Tibial nerve (tissue), 4 donors: ENCODE measurements around the gene CCDC106. TPM values are rescaled to one million over a fixed set of nuclear protein-coding genes. Genes with fewer than 3 reads are reported as not detected.

Experiments used
- DNase-seq, 2 donors: peaks; one replicate each; pipeline ENCODE4 v3.0.0-alpha.2; 2019; ENCODE audit warnings: low spot score in 2 of 2
- H3K27ac ChIP-seq, 4 donors: fragments of 200-600 bp; sonication (generic) in 3 of 4; one replicate each; pipeline ENCODE4 v1.5.1; 2017 to 2019; ENCODE audit warnings: mild to moderate bottlenecking in 1 of 4
- H3K27me3 ChIP-seq, 2 donors: fragments of 200-600 bp; sonication (generic) in 1 of 2; one replicate each; pipeline versions ENCODE4 v1.5.1 to v1.6.0; 2017 to 2019
- H3K36me3 ChIP-seq, 3 donors: fragments of 200-600 bp; sonication (generic); one replicate each; pipeline ENCODE4 v1.5.1; 2018 to 2019
- H3K4me1 ChIP-seq, 4 donors: fragments of 200-600 bp; sonication (generic) in 3 of 4; one replicate each; pipeline ENCODE4 v1.5.1; 2017 to 2019
- H3K4me3 ChIP-seq, 4 donors: fragments of 200-600 bp; sonication (generic) in 3 of 4; one replicate each; pipeline ENCODE4 v1.5.1; 2017 to 2019; ENCODE audit warnings: mild to moderate bottlenecking in 1 of 4, moderate library complexity in 1 of 4
- H3K9me3 ChIP-seq, 4 donors: fragments of 200-600 bp; sonication (generic) in 3 of 4; one replicate each; pipeline ENCODE4 v1.5.1; 2017 to 2019
- EP300 ChIP-seq, 2 donors: sonication (generic); formaldehyde crosslinking; IDR thresholded peaks; one replicate each; pipeline ENCODE4 v1.6.1; 2017; ENCODE audit warnings: antibody characterized with exemption in 2 of 2, mild to moderate bottlenecking in 1 of 2
- POLR2A ChIP-seq, 2 donors: fragments of 450-650 bp; IDR thresholded peaks; one replicate each; pipeline ENCODE4 v1.6.1; 2017; ENCODE audit warnings: antibody characterized with exemption in 2 of 2, mild to moderate bottlenecking in 2 of 2, moderate library complexity in 2 of 2
- whole genome bisulfite sequencing, 2 donors: methylation state at CpG; one replicate each; pipeline ENCODE4 v1.1.5; 2018; 5-methylcytosine and 5-hydroxymethylcytosine counted together
- total RNA-seq, 4 donors: library from RNA; depleted of rRNA; stranded (reverse); fragments of >200 nt; gene quantifications; one replicate each; pipeline ENCODE4 v1.1.0, GENCODE V29; 2016
- TF ChIP-seq, protein P1 (sequence below), 5 experiments: fragments of 200-600 bp in 3 of 5; fragments of 450-650 bp in 2 of 5; sonication (generic) in 3 of 5; IDR thresholded peaks; one replicate each; pipeline ENCODE4 v1.5.1; 2016 to 2019; ENCODE audit warnings: antibody characterized with exemption in 5 of 5, mild to moderate bottlenecking in 3 of 5, moderate library complexity in 2 of 5

The CCDC106 gene
- total RNA-seq, 4 donors from 2014 or later = 14.5 to 39.6 (median 16.1) TPM

GRCh38 chr19:55697069-55697440 lies 49.0 kb downstream of the CCDC106 start:
- TF ChIP-seq POLR2A (IDR thresholded peaks at IDR 0.05) (no peak), EP300 (IDR thresholded peaks at IDR 0.05) (no peak)
- TF ChIP-seq, protein P1, sequence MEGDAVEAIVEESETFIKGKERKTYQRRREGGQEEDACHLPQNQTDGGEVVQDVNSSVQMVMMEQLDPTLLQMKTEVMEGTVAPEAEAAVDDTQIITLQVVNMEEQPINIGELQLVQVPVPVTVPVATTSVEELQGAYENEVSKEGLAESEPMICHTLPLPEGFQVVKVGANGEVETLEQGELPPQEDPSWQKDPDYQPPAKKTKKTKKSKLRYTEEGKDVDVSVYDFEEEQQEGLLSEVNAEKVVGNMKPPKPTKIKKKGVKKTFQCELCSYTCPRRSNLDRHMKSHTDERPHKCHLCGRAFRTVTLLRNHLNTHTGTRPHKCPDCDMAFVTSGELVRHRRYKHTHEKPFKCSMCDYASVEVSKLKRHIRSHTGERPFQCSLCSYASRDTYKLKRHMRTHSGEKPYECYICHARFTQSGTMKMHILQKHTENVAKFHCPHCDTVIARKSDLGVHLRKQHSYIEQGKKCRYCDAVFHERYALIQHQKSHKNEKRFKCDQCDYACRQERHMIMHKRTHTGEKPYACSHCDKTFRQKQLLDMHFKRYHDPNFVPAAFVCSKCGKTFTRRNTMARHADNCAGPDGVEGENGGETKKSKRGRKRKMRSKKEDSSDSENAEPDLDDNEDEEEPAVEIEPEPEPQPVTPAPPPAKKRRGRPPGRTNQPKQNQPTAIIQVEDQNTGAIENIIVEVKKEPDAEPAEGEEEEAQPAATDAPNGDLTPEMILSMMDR (IDR thresholded peaks at IDR 0.05) = no peak
- Histone ChIP-seq H3K27me3 (no peaks in the 10 kb centered on the region), H3K4me3 (no peak overlapping the region), H3K27ac (no peak overlapping the region), H3K9me3 (no peaks in the 10 kb centered on the region), H3K4me1 (no peaks in the 10 kb centered on the region), H3K36me3 (peaks cover 0 to 100% (median 10%) of the 10 kb centered on the region in 3 donors)
- 84 to 87% methylated on average over 11 of the region's 12 CpGs for WGBS, 2 donors
- DNase-seq = no peak

GRCh38 chr19:55697698-55698097 lies 49.7 kb downstream of the CCDC106 start:
- H3K9me3 ChIP-seq = no peaks in the 10 kb centered on the region
- DNase-seq = no peak
- 87 to 99% methylated on average over 8 of the region's 8 CpGs for WGBS, 2 donors
- peaks cover 0 to 98% (median 3%) of the 10 kb centered on the region in 3 donors for H3K36me3 ChIP-seq
- TF ChIP-seq EP300 (IDR thresholded peaks at IDR 0.05) (no peak), POLR2A (IDR thresholded peaks at IDR 0.05) (no peak)
- TF ChIP-seq, protein P1 (IDR thresholded peaks at IDR 0.05) = no peak
- no peak overlapping the region for H3K27ac ChIP-seq
- H3K4me1 ChIP-seq = no peaks in the 10 kb centered on the region
- no peaks in the 10 kb centered on the region for H3K27me3 ChIP-seq
- no peak overlapping the region for H3K4me3 ChIP-seq

DNA sequence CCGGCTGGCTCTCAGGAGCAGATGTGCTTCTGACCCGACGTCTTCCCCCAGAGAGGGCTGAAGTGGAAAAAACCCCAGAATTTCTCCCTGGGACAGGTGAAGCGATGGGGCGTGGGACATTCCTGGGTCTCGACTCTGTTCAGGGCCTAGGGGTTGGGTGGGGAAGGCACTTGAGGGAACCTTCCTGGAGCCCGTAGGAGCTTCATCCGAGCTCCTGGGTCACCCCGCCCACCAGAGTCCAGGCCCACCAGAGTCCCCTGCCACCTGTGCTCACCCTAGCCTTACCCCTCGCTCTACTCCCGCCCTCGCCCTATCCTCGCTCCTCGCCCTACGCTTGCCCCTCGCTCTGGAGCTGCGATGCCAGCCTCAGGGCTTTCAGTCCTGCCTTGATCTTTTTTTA lies 50.2 kb downstream of the CCDC106 start:
- Histone ChIP-seq H3K4me1 (no peaks in the 10 kb centered on the region), H3K27me3 (no peaks in the 10 kb centered on the region), H3K27ac (no peak overlapping the region), H3K9me3 (peaks cover 0 to 1% (median 0%) of the 10 kb centered on the region in 4 donors), H3K36me3 (peaks cover 0 to 96% (median 0%) of the 10 kb centered on the region in 3 donors), H3K4me3 (no peak overlapping the region)
- DNase-seq = no peak
- 91 to 95% methylated on average over 17 of the region's 17 CpGs for WGBS, 2 donors
- TF ChIP-seq EP300 (IDR thresholded peaks at IDR 0.05) (no peak), POLR2A (IDR thresholded peaks at IDR 0.05) (no peak)
- TF ChIP-seq, protein P1 (IDR thresholded peaks at IDR 0.05) = no peak

DNA sequence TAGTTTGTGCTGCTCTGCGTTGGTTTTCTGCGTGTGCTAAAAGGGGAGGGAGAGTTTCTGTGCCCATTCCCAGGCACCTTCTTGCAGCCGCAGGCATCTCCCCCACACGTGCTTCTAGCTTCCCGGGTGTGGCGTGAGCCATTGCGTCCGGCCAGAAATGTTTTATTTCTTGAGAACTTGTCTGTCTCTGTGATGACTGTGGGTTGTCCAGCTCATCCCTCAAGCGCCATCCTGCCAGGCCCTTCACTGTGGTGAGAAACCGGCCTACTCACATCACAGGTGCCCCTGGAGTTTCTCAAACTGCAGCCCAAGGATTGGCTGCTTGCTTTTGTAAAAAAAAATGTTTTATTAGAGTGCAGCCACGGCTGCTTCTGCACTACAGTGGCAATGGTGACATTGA lies 51.2 kb downstream of the CCDC106 start:
- Histone ChIP-seq H3K27ac (no peak overlapping the region), H3K4me3 (no peak overlapping the region), H3K36me3 (peaks cover 0 to 96% (median 0%) of the 10 kb centered on the region in 3 donors), H3K9me3 (peaks cover 0 to 11% (median 0%) of the 10 kb centered on the region in 4 donors), H3K27me3 (no peaks in the 10 kb centered on the region), H3K4me1 (no peaks in the 10 kb centered on the region)
- WGBS, 2 donors = 84 to 85% methylated on average over 11 of the region's 11 CpGs
- no peak for DNase-seq
- TF ChIP-seq, protein P1 (IDR thresholded peaks at IDR 0.05) = no peak
- TF ChIP-seq EP300 (IDR thresholded peaks at IDR 0.05) (no peak), POLR2A (IDR thresholded peaks at IDR 0.05) (no peak)

DNA sequence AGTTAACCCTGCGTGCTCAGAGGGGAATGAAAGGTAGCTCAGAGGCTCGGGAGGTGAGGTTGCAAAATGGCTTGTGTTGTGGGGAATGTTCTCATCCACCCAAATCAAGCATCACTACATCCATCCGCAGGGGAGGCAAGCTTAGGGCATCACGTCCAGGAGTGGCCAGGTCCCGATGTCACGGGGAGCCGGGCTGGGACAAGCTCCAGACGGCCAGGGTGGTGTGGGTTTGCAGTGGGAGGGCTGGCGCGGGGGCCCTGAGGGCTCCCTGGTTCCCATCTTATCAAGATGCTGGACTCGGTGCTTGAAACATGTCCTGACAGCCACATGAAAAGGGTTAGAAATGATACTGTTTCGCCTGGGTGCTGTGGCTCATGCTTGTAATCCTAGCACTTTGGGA lies 52.8 kb downstream of the CCDC106 start:
- 95 to 97% methylated on average over 12 of the region's 12 CpGs for WGBS, 2 donors
- no peaks in the 10 kb centered on the region for H3K27me3 ChIP-seq
- DNase-seq = no peak

More for the DNA sequence above, 52.8 kb downstream of the CCDC106 start:
- Histone ChIP-seq H3K9me3 (peaks cover 0 to 17% (median 0%) of the 10 kb centered on the region in 4 donors), H3K4me3 (no peak overlapping the region), H3K27ac (no peak overlapping the region), H3K4me1 (no peaks in the 10 kb centered on the region), H3K36me3 (peaks cover 0 to 89% (median 0%) of the 10 kb centered on the region in 3 donors)
- TF ChIP-seq, protein P1 (IDR thresholded peaks at IDR 0.05) = no peak
- TF ChIP-seq POLR2A (IDR thresholded peaks at IDR 0.05) = no peak
